Lower lobe of right lung (tissue), 2 donors: ENCODE results near the gene SNX3. TPM values are rescaled to one million over a fixed set of nuclear protein-coding genes. Genes with fewer than 3 reads are reported as not detected.
"Not testable (repeated sequence)": the region's sequence is repeated elsewhere in the genome, so short reads cannot be mapped to it uniquely, and the experiment has no call there.

ENCODE experiments used
- ATAC-seq, 2 donors: fragments of 200-7000 bp; cut with Tn5 transposase; one replicate each; pipeline ENCODE4 v1.9.1; 2020 to 2022; ENCODE audit warnings: mild to moderate bottlenecking in 2 of 2, moderate library complexity in 2 of 2
- DNase-seq: peaks from one replicate; pipeline ENCODE4 v3.0.0-alpha.2; 2020
- H3K27ac ChIP-seq: fragments of 200-600 bp; one replicate; pipeline ENCODE4 v1.8.0; 2022
- H3K27me3 ChIP-seq: fragments of 200-600 bp; one replicate; pipeline ENCODE4 v1.8.0; 2022; ENCODE audit warnings: low read depth
- H3K36me3 ChIP-seq: fragments of 200-600 bp; one replicate; pipeline ENCODE4 v1.8.0; 2022; ENCODE audit warnings: mild to moderate bottlenecking
- H3K4me1 ChIP-seq: fragments of 200-600 bp; one replicate; pipeline ENCODE4 v1.8.0; 2022
- H3K4me3 ChIP-seq: fragments of 200-600 bp; one replicate; pipeline ENCODE4 v1.8.0; 2022; ENCODE audit warnings: mild to moderate bottlenecking
- H3K9me3 ChIP-seq: fragments of 200-600 bp; one replicate; pipeline ENCODE4 v1.8.0; 2022
- intact Hi-C: fragments of 100-400 bp; cut with DNase I; formaldehyde crosslinking; loops from one replicate; pipeline ENCODE4 v1.11.0; 2022
- total RNA-seq: library from RNA; stranded (reverse); fragmentation: NEBNext Ultra II Directional; extraction: Animal tissue kit (Norgen Biotek cat#: 25700); gene quantifications from one replicate; pipeline ENCODE4 v1.2.1, GENCODE V29; 2021
- TF ChIP-seq, protein P1 (sequence below): fragments of 200-600 bp; IDR thresholded peaks from one replicate; pipeline ENCODE4 v1.8.0; 2022; ENCODE audit warnings: antibody characterized with exemption, mild to moderate bottlenecking
- donor health status: DM: no; HTN: yes; CAD: no; lungs with severe emphysema.

Gene SNX3
- total RNA-seq, 1 donor from 2014 or later, result 230 TPM

DNA sequence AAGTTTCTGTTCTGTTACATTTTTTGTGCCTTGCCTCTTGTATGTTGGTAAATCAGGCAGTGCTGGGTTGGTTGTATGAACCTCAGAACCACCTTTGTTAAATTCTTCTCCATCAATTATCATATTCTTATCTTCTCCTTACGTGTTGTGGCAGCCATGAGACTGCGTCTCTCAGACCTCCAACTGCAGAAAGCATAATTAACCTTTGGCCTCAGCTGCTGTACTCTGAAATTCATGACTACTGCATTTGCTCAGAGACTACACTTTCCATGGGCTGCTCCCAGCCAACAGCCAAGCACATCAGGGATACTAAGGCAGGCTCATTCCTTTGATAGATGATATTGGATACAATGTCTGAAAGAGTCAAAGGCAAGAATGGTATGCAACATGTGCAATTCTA is 15.1 kb upstream of the SNX3 start:
- Histone ChIP-seq H3K27ac (no peak overlapping the region), H3K9me3 (no peaks in the 10 kb centered on the region), H3K4me3 (no peak overlapping the region), H3K27me3 (no peaks in the 10 kb centered on the region), H3K36me3 (no peaks in the 10 kb centered on the region), H3K4me1 (no peaks in the 10 kb centered on the region)
- ATAC-seq (no peak), DNase-seq (no peak)
- TF ChIP-seq, protein P1, sequence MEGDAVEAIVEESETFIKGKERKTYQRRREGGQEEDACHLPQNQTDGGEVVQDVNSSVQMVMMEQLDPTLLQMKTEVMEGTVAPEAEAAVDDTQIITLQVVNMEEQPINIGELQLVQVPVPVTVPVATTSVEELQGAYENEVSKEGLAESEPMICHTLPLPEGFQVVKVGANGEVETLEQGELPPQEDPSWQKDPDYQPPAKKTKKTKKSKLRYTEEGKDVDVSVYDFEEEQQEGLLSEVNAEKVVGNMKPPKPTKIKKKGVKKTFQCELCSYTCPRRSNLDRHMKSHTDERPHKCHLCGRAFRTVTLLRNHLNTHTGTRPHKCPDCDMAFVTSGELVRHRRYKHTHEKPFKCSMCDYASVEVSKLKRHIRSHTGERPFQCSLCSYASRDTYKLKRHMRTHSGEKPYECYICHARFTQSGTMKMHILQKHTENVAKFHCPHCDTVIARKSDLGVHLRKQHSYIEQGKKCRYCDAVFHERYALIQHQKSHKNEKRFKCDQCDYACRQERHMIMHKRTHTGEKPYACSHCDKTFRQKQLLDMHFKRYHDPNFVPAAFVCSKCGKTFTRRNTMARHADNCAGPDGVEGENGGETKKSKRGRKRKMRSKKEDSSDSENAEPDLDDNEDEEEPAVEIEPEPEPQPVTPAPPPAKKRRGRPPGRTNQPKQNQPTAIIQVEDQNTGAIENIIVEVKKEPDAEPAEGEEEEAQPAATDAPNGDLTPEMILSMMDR, result no peak
- intact Hi-C loops, result no loop called here

DNA sequence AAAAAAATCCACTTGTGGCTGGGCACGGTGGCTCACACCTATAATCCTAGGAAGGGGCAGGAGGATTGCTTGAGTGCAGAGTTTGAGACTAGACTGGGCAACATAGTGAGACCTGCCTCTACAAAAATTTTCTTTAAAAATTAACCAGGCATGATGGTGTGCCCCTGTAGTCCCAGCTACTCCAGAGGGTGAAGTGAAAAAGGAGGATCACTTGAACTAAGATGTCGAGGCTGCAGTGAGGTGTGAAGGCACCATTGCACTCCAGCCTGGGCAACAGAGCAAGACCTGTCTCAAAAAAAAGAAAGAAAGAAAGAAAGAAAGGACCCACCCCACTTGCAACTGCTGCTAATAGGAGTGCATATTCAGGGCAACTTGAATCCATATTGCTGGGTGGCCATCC is 13.7 kb upstream of the SNX3 start:
- Histone ChIP-seq H3K4me3 (no peak overlapping the region), H3K36me3 (no peaks in the 10 kb centered on the region), H3K27me3 (no peaks in the 10 kb centered on the region), H3K9me3 (no peaks in the 10 kb centered on the region), H3K4me1 (no peaks in the 10 kb centered on the region), H3K27ac (no peak overlapping the region)
- TF ChIP-seq, protein P1, result no peak
- no peak for ATAC-seq
- intact Hi-C loops, result no loop called here
- DNase-seq, result no peak

DNA sequence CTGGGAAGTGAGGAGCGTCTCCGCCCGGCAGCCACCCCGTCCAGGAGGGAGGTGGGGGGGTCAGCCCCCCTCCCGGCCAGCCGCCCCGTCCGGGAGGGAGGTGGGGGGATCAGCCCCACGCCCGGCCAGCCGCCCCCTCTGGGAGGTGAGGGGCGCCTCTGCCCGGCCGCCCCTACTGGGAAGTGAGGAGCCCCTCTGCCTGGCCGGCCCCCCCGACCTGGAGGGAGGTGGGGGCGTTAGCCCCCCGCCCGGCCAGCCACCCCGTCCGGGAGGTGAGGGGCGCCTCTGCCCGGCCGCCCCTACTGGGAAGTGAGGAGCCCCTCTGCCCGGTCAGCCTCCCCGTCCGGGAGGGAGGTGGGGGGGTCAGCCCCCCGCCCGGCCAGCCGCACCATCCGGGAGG is 9.1 kb upstream of the SNX3 start:
- DNase-seq, H3K4me3 ChIP-seq, intact Hi-C loops, H3K4me1 ChIP-seq, H3K36me3 ChIP-seq, H3K27ac ChIP-seq, H3K9me3 ChIP-seq, ATAC-seq, H3K27me3 ChIP-seq: not testable (repeated sequence)

DNA sequence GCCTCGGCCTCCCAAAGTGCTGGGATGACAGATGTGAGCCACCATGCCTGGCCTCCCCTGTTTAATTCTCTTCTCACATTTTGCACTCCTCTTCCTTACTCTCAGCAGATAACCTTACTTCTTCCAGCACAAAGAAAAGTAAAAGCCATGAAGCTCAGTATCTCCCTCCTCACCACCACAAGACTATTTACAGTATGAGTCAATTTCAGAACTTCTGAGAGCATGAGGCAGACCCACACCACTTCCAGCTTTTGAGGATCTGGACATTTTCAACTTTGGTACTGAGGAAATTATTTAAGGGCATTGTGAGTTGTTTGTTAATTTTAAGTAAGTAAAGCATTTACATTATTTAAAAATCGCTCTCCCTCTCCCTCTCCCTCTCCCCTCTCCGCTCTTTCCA is 8.0 kb upstream of the SNX3 start:
- DNase-seq, result no peak
- Histone ChIP-seq H3K27me3 (no peaks in the 10 kb centered on the region), H3K4me3 (no peak overlapping the region), H3K9me3 (no peaks in the 10 kb centered on the region), H3K4me1 (no peaks in the 10 kb centered on the region), H3K27ac (no peak overlapping the region), H3K36me3 (no peaks in the 10 kb centered on the region)
- TF ChIP-seq, protein P1, result no peak
- no peak for ATAC-seq
- intact Hi-C loops, result no loop called here

DNA sequence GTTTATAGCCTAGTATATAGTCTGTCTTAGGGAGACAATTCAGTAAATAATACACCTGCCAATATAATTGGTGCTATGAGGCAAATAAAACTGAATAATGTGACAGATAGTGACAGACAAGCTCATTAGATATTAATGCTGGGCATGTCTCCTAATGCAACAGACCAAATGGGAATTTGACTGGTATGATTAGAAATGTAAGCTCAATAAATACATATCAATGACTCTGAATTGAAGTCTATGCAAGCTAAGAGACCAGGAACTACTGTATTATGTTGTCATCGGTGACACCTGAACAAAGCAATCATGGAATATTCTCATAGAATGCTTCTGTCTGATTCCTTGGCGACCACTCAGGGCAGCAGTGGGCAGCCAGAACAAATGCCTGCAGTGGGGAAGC is 2.5 kb upstream of the SNX3 start:
- TF ChIP-seq, protein P1, result no peak
- Histone ChIP-seq H3K27ac (no peak overlapping the region), H3K27me3 (no peaks in the 10 kb centered on the region), H3K4me3 (no peak overlapping the region), H3K36me3 (no peaks in the 10 kb centered on the region), H3K9me3 (no peaks in the 10 kb centered on the region), H3K4me1 (peaks cover 23% of the 10 kb centered on the region)
- ATAC-seq, result no peak
- no peak for DNase-seq
- intact Hi-C loops, result no loop called here

DNA sequence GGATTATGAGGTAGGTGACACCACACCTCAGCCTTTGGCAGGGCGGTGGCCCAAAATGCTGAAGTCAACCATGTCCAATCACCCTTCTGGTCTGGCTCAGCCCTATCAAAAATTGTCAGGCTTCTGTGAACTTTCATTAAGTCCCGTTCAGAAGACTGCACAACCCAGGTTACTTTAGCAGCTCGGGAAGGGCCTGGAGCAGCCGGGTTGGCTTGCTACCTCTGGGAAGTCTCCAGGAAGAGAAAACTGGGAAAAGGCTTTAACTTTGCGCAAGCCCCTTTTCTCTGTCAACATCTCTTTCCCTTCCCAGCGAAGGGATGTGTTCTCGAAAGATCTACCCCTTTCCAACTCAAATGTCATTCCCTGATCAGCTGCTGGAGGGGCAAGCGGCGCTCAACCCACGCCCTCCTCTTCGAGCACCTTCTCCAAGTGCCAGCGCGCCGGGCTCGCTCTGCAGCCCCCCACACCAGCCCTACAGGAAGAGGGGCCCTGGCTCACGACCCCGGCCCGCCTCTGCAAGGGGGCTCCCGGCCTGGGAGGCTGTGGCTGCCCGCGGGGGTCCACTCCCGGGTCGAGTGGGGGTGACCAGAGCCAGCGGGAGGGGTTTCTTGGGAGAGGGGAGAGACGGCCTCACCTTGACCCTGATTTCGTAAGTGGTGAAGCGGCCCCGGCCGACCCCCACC is 573 bp downstream of the SNX3 start:
- peak overlapping the region; percentile 94 for H3K27ac ChIP-seq
- no peaks in the 10 kb centered on the region for H3K27me3 ChIP-seq
- TF ChIP-seq, protein P1, result no peak
- intact Hi-C loops, result no loop called here
- ATAC-seq (peak; percentile 14 to 46), DNase-seq (peak; percentile 50)
- H3K4me3 ChIP-seq, result peak overlapping the region; percentile 99
- H3K36me3 ChIP-seq, result peaks cover 7% of the 10 kb centered on the region
- H3K9me3 ChIP-seq, result no peaks in the 10 kb centered on the region
- peaks cover 52% of the 10 kb centered on the region for H3K4me1 ChIP-seq
